WTC11 (cell line): ENCODE results near the gene SGMS1.

Experiments
- ATF1 ChIP-seq: sonication (generic); formaldehyde crosslinking; IDR thresholded peaks from 2 replicates; pipeline ENCODE4 v1.8.1; 2023; ENCODE audit warnings: mild to moderate bottlenecking, moderate library complexity, missing genetic modification reagents
- KAT7 ChIP-seq: sonication (generic); formaldehyde crosslinking; IDR thresholded peaks from 2 replicates; pipeline ENCODE4 v1.8.1; 2023; ENCODE audit warnings: missing genetic modification reagents, mild to moderate bottlenecking, borderline replicate concordance
- NFYB ChIP-seq: sonication (generic); formaldehyde crosslinking; conservative IDR thresholded peaks from 2 replicates; pipeline ENCODE4 v1.8.0; 2022; ENCODE audit warnings: low read depth, missing genetic modification reagents
- ZNF232 ChIP-seq: sonication (generic); formaldehyde crosslinking; IDR thresholded peaks from 2 replicates; pipeline ENCODE4 v1.8.0; 2022; ENCODE audit warnings: mild to moderate bottlenecking, missing genetic modification reagents
- TF ChIP-seq, protein P1 (sequence below): fragments of 200-600 bp; IDR thresholded peaks from 2 replicates; pipeline ENCODE4 v1.8.0; 2022; ENCODE audit warnings: antibody characterized with exemption

DNA sequence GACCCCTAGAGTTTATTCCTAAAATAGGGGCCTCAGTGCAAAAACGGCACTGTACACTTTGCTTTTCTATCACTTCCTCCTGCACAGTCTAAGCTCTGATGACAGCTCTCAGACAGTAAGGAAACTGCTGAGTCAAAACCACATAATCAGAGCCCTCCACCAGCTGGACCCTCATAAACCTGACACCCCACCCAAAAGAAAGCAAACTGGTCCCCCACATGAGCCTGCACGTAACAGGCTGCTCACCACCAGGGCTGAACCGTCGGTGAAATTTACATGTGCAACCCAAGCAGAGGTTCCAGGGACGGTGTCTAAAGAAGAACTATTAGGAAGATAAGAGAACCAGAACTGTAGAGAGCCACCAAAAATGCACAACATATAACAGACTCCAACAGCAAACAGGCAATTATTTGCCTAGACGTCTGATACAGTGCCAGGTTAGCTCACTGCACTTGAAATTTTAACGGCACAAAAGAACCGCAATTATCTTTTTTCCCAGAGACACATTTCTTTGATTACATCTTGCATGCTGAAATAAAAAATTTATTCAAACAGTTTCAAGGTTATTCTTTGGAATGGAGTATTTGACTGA is 19.6 kb downstream of the SGMS1 start:
- TF ChIP-seq, protein P1, sequence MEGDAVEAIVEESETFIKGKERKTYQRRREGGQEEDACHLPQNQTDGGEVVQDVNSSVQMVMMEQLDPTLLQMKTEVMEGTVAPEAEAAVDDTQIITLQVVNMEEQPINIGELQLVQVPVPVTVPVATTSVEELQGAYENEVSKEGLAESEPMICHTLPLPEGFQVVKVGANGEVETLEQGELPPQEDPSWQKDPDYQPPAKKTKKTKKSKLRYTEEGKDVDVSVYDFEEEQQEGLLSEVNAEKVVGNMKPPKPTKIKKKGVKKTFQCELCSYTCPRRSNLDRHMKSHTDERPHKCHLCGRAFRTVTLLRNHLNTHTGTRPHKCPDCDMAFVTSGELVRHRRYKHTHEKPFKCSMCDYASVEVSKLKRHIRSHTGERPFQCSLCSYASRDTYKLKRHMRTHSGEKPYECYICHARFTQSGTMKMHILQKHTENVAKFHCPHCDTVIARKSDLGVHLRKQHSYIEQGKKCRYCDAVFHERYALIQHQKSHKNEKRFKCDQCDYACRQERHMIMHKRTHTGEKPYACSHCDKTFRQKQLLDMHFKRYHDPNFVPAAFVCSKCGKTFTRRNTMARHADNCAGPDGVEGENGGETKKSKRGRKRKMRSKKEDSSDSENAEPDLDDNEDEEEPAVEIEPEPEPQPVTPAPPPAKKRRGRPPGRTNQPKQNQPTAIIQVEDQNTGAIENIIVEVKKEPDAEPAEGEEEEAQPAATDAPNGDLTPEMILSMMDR: no peak
- no peak for TF ChIP-seq KAT7 (CRISPR knock-in tag)
- no peak for TF ChIP-seq ZNF232
- TF ChIP-seq NFYB (CRISPR knock-in tag): no peak
- TF ChIP-seq ATF1 (CRISPR knock-in tag): no peak
